ENCODE results near the gene STAB1. TPM values are rescaled to one million over a fixed set of nuclear protein-coding genes. Genes with fewer than 3 reads are reported as not detected.

The STAB1 gene
- total RNA-seq, 1 donor from 2014 or later: 0.42 TPM

- TF ChIP-seq, protein P1, sequence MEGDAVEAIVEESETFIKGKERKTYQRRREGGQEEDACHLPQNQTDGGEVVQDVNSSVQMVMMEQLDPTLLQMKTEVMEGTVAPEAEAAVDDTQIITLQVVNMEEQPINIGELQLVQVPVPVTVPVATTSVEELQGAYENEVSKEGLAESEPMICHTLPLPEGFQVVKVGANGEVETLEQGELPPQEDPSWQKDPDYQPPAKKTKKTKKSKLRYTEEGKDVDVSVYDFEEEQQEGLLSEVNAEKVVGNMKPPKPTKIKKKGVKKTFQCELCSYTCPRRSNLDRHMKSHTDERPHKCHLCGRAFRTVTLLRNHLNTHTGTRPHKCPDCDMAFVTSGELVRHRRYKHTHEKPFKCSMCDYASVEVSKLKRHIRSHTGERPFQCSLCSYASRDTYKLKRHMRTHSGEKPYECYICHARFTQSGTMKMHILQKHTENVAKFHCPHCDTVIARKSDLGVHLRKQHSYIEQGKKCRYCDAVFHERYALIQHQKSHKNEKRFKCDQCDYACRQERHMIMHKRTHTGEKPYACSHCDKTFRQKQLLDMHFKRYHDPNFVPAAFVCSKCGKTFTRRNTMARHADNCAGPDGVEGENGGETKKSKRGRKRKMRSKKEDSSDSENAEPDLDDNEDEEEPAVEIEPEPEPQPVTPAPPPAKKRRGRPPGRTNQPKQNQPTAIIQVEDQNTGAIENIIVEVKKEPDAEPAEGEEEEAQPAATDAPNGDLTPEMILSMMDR (IDR thresholded peaks at IDR 0.05; ENCODE audit: insufficient read depth, low read length, poor library complexity, severe bottlenecking): no peak
- no peak for DNase-seq (ENCODE audit: low read depth)
- Histone ChIP-seq H3K36me3 (ENCODE audit: control insufficient read depth, insufficient read depth, low read length) (no peaks in the 10 kb centered on the region), H3K4me3 (ENCODE audit: low read depth, low read length) (peak within 1 kb of the TSS; percentile 78), H3K27me3 (ENCODE audit: control insufficient read depth, insufficient read depth, low read length) (no peaks in the 10 kb centered on the region)
Observed at GRCh38 chr3:52533623-52534280, 38.6 kb downstream of the STAB1 start, which contains the start of gene NT5DC2. Gene NT5DC2 (minus strand): TSS chr3:52533857. CDS start chr3:52533737, 120 bp downstream.

GRCh38 chr3:52534281-52535183 is 39.4 kb downstream of the STAB1 start:
- DNase-seq (ENCODE audit: low read depth): no peak
- TF ChIP-seq, protein P1 (IDR thresholded peaks at IDR 0.05; ENCODE audit: insufficient read depth, low read length, poor library complexity, severe bottlenecking): no peak
- no peaks in the 10 kb centered on the region for H3K36me3 ChIP-seq (ENCODE audit: control insufficient read depth, insufficient read depth, low read length)
- H3K4me3 ChIP-seq (ENCODE audit: low read depth, low read length): peak overlapping the region; percentile 54
- no peaks in the 10 kb centered on the region for H3K27me3 ChIP-seq (ENCODE audit: control insufficient read depth, insufficient read depth, low read length)

GRCh38 chr3:52535411-52536111 is 40.4 kb downstream of the STAB1 start:
- H3K36me3 ChIP-seq (ENCODE audit: control insufficient read depth, insufficient read depth, low read length): no peaks in the 10 kb centered on the region
- TF ChIP-seq, protein P1 (IDR thresholded peaks at IDR 0.05; ENCODE audit: insufficient read depth, low read length, poor library complexity, severe bottlenecking): no peak
- H3K4me3 ChIP-seq (ENCODE audit: low read depth, low read length): no peak overlapping the region
- no peaks in the 10 kb centered on the region for H3K27me3 ChIP-seq (ENCODE audit: control insufficient read depth, insufficient read depth, low read length)
- DNase-seq (ENCODE audit: low read depth): no peak

- TF ChIP-seq, protein P1 (IDR thresholded peaks at IDR 0.05; ENCODE audit: insufficient read depth, low read length, poor library complexity, severe bottlenecking): no peak
- no peak for DNase-seq (ENCODE audit: low read depth)
- Histone ChIP-seq H3K4me3 (ENCODE audit: low read depth, low read length) (no peak overlapping the region), H3K27me3 (ENCODE audit: control insufficient read depth, insufficient read depth, low read length) (no peaks in the 10 kb centered on the region), H3K36me3 (ENCODE audit: control insufficient read depth, insufficient read depth, low read length) (no peaks in the 10 kb centered on the region)
Observed at GRCh38 chr3:52536112-52536368, 40.9 kb downstream of the STAB1 start.

DNA sequence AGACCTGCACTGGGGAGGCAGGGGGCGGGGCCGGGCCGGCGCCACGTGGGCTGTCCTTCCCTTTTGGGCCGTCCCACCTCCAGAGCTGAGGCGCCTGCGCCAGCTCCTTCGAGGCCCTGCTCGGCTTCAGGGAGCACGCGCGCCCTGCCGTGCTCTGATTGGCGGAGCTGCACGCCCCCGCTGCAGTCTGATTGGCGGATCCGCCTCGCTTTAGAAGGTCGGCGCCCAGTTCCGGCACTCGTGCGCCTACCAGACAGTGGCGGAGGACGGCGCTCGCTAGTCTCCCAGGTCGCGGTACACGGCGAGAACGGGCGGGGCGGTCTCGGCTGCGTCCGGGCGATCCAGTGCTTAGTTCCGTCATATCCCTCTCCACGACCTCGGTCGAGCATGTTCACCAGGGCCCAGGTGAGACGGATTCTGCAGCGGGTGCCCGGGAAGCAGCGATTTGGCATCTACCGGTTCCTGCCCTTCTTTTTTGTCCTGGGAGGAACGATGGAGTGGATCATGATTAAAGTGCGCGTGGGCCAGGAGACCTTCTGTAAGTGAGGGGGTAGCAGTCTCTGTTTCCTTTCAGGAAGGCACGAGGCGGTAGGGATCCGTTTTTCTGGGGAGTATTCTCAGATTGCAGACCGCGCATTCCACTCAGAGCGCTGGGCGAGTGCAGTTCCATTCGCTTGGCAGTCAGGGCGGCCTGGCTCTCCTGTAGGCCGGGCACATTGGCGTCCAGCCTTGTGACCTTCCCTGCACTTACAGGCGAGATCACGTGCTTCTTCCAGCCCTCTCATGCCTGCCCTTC is 41.4 kb downstream of the STAB1 start, which contains the start of gene UQCC5:
Gene UQCC5, plus strand, starts transcription at position 237 of the 796 bp plus-strand sequence. Its CDS starts 151 bp downstream, at position 388.
- peak; percentile 92 for DNase-seq (ENCODE audit: low read depth)
- Histone ChIP-seq H3K4me3 (ENCODE audit: low read depth, low read length) (peak within 1 kb of the TSS; percentile 68), H3K36me3 (ENCODE audit: control insufficient read depth, insufficient read depth, low read length) (no peaks in the 10 kb centered on the region), H3K27me3 (ENCODE audit: control insufficient read depth, insufficient read depth, low read length) (no peaks in the 10 kb centered on the region)
- TF ChIP-seq, protein P1 (IDR thresholded peaks at IDR 0.05; ENCODE audit: insufficient read depth, low read length, poor library complexity, severe bottlenecking): no peak
